Measurements from ENCODE around the gene FNDC1.

Gene FNDC1

DNA sequence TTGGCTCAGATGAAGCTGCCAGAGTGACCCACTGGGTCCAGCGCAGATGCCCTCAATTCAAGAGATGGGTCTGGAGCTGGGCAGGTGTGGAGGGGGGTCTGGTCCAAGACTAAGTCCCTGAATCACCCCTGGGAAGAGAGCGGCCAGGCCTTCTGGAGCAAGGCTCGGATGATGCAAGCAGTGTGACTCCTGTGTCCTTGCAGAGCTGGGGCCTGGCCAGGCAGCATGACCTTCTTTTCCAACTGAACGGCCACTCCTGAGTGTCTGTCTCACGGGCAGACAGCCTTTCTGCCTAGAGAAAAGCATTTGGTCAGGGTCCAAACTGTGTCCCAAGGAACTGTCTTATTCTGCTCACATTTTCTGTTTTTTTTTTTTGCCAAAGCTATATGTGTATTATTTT is 42.6 kb upstream of the FNDC1 start:
- TF ChIP-seq, protein P1, sequence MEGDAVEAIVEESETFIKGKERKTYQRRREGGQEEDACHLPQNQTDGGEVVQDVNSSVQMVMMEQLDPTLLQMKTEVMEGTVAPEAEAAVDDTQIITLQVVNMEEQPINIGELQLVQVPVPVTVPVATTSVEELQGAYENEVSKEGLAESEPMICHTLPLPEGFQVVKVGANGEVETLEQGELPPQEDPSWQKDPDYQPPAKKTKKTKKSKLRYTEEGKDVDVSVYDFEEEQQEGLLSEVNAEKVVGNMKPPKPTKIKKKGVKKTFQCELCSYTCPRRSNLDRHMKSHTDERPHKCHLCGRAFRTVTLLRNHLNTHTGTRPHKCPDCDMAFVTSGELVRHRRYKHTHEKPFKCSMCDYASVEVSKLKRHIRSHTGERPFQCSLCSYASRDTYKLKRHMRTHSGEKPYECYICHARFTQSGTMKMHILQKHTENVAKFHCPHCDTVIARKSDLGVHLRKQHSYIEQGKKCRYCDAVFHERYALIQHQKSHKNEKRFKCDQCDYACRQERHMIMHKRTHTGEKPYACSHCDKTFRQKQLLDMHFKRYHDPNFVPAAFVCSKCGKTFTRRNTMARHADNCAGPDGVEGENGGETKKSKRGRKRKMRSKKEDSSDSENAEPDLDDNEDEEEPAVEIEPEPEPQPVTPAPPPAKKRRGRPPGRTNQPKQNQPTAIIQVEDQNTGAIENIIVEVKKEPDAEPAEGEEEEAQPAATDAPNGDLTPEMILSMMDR (IDR thresholded peaks at IDR 0.05; ENCODE audit: low read depth, low read length, missing control alignments): no peak
- in situ Hi-C loops (cut with HindIII; ENCODE audit: low sequenced_read_pairs): no loop called here
- no peak for DNase-seq (ENCODE audit: low read depth)
- no peak overlapping the region for H3K4me3 ChIP-seq (ENCODE audit: low read depth, low read length)

DNA sequence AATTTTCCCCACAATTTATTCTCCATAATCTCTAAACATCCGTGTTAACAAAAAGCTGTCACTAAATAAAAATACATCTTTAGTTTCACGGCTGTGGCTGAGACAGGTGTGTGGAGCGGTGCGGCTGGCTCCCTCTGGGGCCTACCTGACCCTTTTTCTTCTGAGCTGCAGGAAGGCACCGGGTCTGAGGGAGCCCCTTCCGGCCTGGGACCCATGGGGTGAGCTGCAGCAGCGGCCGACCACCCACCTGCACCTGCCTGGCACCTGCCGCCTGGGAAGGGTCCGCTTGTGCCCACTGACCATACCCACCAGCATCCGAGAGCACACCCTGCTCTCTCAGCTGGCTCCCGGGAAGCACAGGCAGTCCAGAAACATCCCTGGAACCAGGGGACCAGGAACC is 41.5 kb upstream of the FNDC1 start:
- TF ChIP-seq, protein P1 (IDR thresholded peaks at IDR 0.05; ENCODE audit: low read depth, low read length, missing control alignments): no peak
- in situ Hi-C loops (cut with HindIII; ENCODE audit: low sequenced_read_pairs): no loop called here
- no peak overlapping the region for H3K4me3 ChIP-seq (ENCODE audit: low read depth, low read length)
- no peak for DNase-seq (ENCODE audit: low read depth)

DNA sequence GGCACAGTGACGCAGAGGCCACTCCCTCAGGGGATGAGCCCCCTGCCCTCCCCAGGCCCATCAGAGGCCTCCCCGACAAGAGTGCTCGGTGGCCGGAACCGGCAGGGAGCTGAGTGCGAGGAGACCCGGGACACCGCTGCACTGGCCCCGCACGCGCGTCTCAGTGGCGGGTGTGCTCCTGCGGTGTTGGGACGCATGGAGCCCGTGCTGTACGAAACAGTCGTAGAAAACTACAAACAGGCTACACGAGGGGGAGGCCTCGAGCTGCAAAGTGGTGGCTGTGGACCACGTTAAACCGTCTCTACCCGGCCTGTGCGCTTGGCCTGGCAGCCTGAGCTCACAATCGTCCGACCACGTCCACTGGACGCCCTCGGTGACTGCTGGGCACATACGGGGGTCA is 40.2 kb upstream of the FNDC1 start:
- in situ Hi-C loops (cut with HindIII; ENCODE audit: low sequenced_read_pairs): no loop called here
- TF ChIP-seq, protein P1 (IDR thresholded peaks at IDR 0.05; ENCODE audit: low read depth, low read length, missing control alignments): no peak
- DNase-seq (ENCODE audit: low read depth): no peak
- H3K4me3 ChIP-seq (ENCODE audit: low read depth, low read length): no peak overlapping the region

DNA sequence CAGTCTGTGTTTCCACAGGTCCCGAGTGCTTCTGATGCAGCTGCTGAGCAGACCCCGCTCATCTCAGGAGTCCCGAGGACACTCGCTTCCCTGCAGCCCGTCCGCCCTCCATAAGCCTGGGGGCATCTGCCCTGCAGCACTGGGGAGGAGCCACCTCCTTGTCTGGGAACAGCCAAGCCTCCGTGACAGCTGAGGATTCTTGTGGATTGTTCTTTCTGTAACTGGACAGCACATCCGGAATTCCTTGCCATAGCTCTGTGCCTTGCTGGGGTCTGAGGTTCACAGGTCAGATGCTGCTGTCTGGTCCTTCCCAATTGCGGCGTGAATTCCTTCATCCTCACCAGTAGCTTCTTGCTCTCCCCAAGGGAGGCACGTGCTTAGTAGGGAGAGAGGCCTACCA is 38.4 kb upstream of the FNDC1 start:
- DNase-seq (ENCODE audit: low read depth): no peak
- in situ Hi-C loops (cut with HindIII; ENCODE audit: low sequenced_read_pairs): no loop called here
- H3K4me3 ChIP-seq (ENCODE audit: low read depth, low read length): no peak overlapping the region
- TF ChIP-seq, protein P1 (IDR thresholded peaks at IDR 0.05; ENCODE audit: low read depth, low read length, missing control alignments): no peak

DNA sequence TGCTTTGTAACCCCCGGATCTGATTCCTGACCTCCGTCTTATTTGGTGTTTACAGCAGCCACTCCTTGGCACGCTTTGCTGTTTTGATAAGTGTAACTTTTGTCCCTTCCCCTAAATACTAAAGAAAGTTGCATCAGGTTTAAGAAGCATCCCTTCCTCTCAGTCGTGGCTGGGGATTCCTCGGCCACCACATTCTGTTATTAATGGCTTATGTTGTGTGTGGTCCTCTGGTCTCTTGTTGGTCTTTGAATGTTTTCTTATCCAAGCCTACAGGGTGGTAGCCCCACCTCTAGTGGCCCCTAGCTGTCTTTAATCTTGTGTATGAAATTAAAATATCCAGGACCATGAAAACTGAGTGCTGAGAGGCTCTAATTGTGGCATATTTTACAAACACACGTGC is 37.5 kb upstream of the FNDC1 start:
- in situ Hi-C loops (cut with HindIII; ENCODE audit: low sequenced_read_pairs): no loop called here
- TF ChIP-seq, protein P1 (IDR thresholded peaks at IDR 0.05; ENCODE audit: low read depth, low read length, missing control alignments): no peak
- no peak for DNase-seq (ENCODE audit: low read depth)
- H3K4me3 ChIP-seq (ENCODE audit: low read depth, low read length): no peak overlapping the region

DNA sequence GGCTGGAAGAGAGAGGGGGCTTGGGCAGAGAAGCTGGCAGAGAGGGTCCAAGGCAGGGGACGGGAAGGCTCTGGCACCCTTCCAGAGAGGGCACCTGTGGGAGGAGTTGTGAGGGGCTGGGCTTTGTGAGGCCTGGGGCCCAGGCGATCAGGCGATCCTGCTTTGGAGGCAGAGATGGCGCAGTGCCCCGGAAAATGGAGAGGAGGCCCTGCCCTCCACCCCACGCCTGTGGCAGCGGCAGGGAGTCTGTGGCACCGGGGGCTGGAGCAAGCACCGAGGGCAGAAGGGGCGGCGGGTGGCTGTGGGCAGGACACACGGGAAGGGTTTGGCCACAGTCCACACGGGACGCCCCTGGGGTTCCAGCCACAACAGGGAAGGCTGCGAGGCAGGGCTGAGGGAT is 36.5 kb upstream of the FNDC1 start:
- DNase-seq (ENCODE audit: low read depth): no peak
- no peak overlapping the region for H3K4me3 ChIP-seq (ENCODE audit: low read depth, low read length)
- in situ Hi-C loops (cut with HindIII; ENCODE audit: low sequenced_read_pairs): no loop called here
- TF ChIP-seq, protein P1 (IDR thresholded peaks at IDR 0.05; ENCODE audit: low read depth, low read length, missing control alignments): no peak

All from astrocyte of the cerebellum (primary cell).